ENCODE measurements around the gene SCN10A.

Gene SCN10A

DNA sequence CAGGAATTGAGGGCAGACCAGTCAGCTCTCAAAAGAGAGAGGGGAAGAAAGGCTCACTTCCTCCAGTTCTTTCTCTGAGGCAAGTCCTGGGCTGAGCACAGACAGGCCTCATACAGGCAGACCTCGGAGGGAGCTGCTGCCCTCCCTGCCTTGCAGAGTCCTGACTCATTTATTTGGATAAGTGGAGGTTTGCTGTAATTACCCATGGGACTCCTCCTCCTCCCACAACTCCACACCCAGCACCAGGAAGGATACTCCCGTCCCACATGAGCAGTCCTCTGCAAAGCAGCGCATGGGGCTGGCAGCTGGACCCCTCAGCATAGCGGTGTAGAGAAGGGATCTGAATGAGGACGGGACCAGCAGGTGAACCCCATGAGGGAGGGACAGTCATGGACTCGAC lies 13.4 kb upstream of the SCN10A start:
- no peak for TF ChIP-seq CTCF (IDR thresholded peaks at IDR 0.05)
- peaks cover 3% of the 10 kb centered on the region for H3K27me3 ChIP-seq
- no peaks in the 10 kb centered on the region for H3K36me3 ChIP-seq
- H3K27ac ChIP-seq: no peak overlapping the region
- no peaks in the 10 kb centered on the region for H3K9me3 ChIP-seq
- no peak overlapping the region for H3K4me3 ChIP-seq (ENCODE audit: low read depth in 1 of 2, low read length in 1 of 2)
- H3K4me1 ChIP-seq (ENCODE audit: control insufficient read depth in 1 of 2, insufficient read depth in 1 of 2, low read depth in 1 of 2, low read length in 1 of 2): no peaks in the 10 kb centered on the region

DNA sequence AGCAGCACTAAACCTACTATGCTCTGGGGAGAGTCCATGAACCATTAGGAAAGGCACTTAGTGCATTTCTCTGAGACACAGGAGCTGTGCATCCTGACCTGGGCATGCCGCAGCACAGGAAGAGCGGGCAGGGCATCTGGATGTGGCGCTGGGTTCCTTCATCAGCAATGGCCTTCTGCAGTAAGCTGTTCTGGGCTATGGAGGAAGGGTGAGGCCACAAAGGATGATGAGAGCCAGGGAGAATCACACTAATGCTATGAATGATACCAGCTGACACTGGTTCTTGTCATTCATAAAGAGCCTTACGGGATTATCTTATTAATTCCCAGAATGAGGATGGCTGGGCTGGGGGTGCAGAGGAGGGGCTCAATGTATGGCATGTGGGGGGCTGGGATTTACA lies 12.7 kb upstream of the SCN10A start:
- H3K27me3 ChIP-seq: no peaks in the 10 kb centered on the region
- H3K4me1 ChIP-seq (ENCODE audit: control insufficient read depth in 1 of 2, insufficient read depth in 1 of 2, low read depth in 1 of 2, low read length in 1 of 2): no peaks in the 10 kb centered on the region
- no peak for TF ChIP-seq CTCF (IDR thresholded peaks at IDR 0.05)
- no peaks in the 10 kb centered on the region for H3K9me3 ChIP-seq
- no peaks in the 10 kb centered on the region for H3K36me3 ChIP-seq
- H3K27ac ChIP-seq: no peak overlapping the region
- no peak overlapping the region for H3K4me3 ChIP-seq (ENCODE audit: low read depth in 1 of 2, low read length in 1 of 2)

GRCh38 chr3:38827791-38828190 lies 11.8 kb upstream of the SCN10A start:
- no peak overlapping the region for H3K4me3 ChIP-seq (ENCODE audit: low read depth in 1 of 2, low read length in 1 of 2)
- H3K27ac ChIP-seq: no peak overlapping the region
- H3K27me3 ChIP-seq: no peaks in the 10 kb centered on the region
- no peaks in the 10 kb centered on the region for H3K9me3 ChIP-seq
- no peaks in the 10 kb centered on the region for H3K4me1 ChIP-seq (ENCODE audit: control insufficient read depth in 1 of 2, insufficient read depth in 1 of 2, low read depth in 1 of 2, low read length in 1 of 2)
- TF ChIP-seq CTCF (IDR thresholded peaks at IDR 0.05): no peak
- H3K36me3 ChIP-seq: no peaks in the 10 kb centered on the region

GRCh38 chr3:38826001-38826400 lies 10.0 kb upstream of the SCN10A start:
- no peak for TF ChIP-seq CTCF (IDR thresholded peaks at IDR 0.05)
- Histone ChIP-seq H3K27ac (no peak overlapping the region), H3K4me1 (ENCODE audit: control insufficient read depth in 1 of 2, insufficient read depth in 1 of 2, low read depth in 1 of 2, low read length in 1 of 2) (no peaks in the 10 kb centered on the region), H3K27me3 (no peaks in the 10 kb centered on the region), H3K36me3 (no peaks in the 10 kb centered on the region), H3K4me3 (ENCODE audit: low read depth in 1 of 2, low read length in 1 of 2) (no peak overlapping the region), H3K9me3 (no peaks in the 10 kb centered on the region)

GRCh38 chr3:38824349-38824748 lies 8.3 kb upstream of the SCN10A start:
- Histone ChIP-seq H3K36me3 (no peaks in the 10 kb centered on the region), H3K27me3 (no peaks in the 10 kb centered on the region), H3K4me3 (ENCODE audit: low read depth in 1 of 2, low read length in 1 of 2) (no peak overlapping the region), H3K4me1 (ENCODE audit: control insufficient read depth in 1 of 2, insufficient read depth in 1 of 2, low read depth in 1 of 2, low read length in 1 of 2) (no peaks in the 10 kb centered on the region), H3K27ac (no peak overlapping the region), H3K9me3 (no peaks in the 10 kb centered on the region)
- TF ChIP-seq CTCF (IDR thresholded peaks at IDR 0.05): no peak

DNA sequence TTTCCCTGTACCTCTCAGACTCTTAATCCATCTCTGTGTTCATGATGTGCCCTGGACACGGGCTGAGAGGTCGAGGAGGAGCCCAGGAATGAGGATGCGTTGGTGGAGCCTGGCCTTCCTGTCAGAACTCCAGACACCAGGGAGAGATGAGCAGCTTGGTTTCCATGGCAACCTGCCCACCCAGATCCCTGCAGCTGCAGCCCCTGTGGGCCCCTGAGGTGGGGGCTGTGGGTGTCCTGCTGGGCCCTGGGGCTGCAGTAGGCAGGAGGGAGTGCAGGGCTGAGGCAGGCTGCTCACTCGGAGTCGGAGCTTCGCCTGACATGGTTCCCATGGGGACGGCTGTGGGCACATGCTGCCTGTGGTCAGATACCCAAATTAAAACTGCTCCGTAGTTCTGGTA lies 7.7 kb upstream of the SCN10A start:
- H3K27me3 ChIP-seq: no peaks in the 10 kb centered on the region
- no peak for TF ChIP-seq CTCF (IDR thresholded peaks at IDR 0.05)

More for the DNA sequence above, 7.7 kb upstream of the SCN10A start:
- H3K4me3 ChIP-seq (ENCODE audit: low read depth in 1 of 2, low read length in 1 of 2): no peak overlapping the region
- H3K27ac ChIP-seq: no peak overlapping the region
- no peaks in the 10 kb centered on the region for H3K36me3 ChIP-seq
- H3K9me3 ChIP-seq: no peaks in the 10 kb centered on the region
- no peaks in the 10 kb centered on the region for H3K4me1 ChIP-seq (ENCODE audit: control insufficient read depth in 1 of 2, insufficient read depth in 1 of 2, low read depth in 1 of 2, low read length in 1 of 2)
